ENCODE data around the gene CAMK2A.

DNA sequence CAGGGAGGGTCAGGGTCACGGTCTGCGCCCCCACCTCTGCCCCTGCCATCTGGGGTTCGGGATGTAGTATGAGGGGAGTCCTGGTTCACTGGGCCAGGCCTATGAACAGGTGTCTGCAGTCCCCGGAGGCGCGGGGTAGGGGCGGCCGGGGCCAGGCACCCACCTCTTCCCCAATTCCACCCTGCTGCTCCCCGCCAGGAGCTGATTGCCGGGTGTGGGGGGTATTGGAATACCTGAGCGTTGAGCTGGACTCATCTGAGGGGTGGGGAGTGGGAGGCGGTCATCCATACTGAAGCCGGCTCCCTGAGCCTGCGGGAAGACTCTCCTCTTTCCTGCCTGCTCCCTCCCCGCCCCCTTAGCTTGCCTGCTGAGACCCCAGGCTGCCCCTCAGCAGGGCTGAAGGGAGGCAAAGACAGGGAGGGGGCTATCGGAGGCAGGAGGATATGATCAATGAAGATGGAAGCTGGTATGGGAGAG lies 99.0 kb downstream of the CAMK2A start:
- TF ChIP-seq, protein P1, sequence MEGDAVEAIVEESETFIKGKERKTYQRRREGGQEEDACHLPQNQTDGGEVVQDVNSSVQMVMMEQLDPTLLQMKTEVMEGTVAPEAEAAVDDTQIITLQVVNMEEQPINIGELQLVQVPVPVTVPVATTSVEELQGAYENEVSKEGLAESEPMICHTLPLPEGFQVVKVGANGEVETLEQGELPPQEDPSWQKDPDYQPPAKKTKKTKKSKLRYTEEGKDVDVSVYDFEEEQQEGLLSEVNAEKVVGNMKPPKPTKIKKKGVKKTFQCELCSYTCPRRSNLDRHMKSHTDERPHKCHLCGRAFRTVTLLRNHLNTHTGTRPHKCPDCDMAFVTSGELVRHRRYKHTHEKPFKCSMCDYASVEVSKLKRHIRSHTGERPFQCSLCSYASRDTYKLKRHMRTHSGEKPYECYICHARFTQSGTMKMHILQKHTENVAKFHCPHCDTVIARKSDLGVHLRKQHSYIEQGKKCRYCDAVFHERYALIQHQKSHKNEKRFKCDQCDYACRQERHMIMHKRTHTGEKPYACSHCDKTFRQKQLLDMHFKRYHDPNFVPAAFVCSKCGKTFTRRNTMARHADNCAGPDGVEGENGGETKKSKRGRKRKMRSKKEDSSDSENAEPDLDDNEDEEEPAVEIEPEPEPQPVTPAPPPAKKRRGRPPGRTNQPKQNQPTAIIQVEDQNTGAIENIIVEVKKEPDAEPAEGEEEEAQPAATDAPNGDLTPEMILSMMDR (IDR thresholded peaks at IDR 0.05; ENCODE audit: low read depth, low read length, poor library complexity, severe bottlenecking): no peak
- TF ChIP-seq EZH2phosphoT487 (IDR thresholded peaks at IDR 0.05; ENCODE audit: borderline replicate concordance, low read length): no peak
